HG03045 (cell line): ENCODE data around the gene ANKRD10.
"Not testable (repeated sequence)": the region's sequence is repeated elsewhere in the genome, so short reads cannot be mapped to it uniquely, and the experiment has no call there.

Experiments
- ATAC-seq: cut with Tn5 transposase; IDR thresholded peaks from one replicate; pipeline ENCODE4 v1.9.1; 2021; ENCODE audit warnings: mild to moderate bottlenecking, moderate library complexity; ENCODE audit not compliant: unreplicated experiment

The ANKRD10 gene

DNA sequence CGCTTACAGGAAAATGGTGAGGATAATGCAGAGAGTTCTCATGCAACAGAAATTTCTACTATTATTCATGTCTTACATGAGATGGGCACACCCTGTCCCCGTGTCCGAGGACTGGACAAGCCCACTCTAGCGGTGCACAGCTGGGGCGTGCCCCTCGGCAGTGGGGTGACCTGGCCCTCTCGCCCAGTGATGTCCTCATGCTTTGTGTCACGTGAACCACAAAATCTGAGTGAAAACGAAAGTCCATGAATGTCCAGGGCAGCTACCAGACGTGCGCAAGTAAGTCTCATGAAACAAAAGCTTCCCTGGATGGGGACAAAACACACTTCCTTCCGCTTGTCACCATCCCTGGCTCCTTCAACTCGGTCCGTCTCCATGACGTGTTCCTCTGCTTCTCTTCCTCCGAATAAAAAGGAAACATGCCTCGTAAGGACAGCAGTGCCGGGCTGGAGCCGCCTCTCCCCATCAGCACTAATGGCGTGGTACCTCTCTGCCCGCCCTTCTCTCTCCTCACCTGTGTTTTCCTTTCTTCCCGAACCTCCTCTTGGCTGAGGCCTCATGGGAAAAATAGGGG is 45.6 kb downstream of the ANKRD10 start:
- no peak for ATAC-seq

DNA sequence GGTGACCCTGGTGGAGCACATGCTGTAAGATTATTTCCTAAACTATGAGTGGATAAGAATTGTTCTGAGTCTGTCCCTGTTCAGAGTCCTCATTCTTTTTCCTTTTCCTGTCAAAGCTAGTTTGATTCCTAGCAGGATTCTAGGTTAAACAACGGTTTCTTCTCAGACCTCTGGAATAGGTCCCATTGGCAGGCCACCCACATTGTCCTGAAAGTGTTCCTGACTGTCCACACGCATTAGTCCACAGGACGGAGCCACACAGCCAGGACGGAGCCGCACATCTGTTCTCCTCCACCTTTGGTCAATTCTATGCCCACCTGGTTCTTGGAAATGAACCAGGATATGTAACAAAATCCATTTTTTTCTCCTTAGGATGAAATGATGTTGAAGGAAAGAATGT is 46.1 kb downstream of the ANKRD10 start:
- ATAC-seq, result no peak

GRCh38 chr13:110867380-110867779 is 47.5 kb downstream of the ANKRD10 start:
- ATAC-seq, result no peak

DNA sequence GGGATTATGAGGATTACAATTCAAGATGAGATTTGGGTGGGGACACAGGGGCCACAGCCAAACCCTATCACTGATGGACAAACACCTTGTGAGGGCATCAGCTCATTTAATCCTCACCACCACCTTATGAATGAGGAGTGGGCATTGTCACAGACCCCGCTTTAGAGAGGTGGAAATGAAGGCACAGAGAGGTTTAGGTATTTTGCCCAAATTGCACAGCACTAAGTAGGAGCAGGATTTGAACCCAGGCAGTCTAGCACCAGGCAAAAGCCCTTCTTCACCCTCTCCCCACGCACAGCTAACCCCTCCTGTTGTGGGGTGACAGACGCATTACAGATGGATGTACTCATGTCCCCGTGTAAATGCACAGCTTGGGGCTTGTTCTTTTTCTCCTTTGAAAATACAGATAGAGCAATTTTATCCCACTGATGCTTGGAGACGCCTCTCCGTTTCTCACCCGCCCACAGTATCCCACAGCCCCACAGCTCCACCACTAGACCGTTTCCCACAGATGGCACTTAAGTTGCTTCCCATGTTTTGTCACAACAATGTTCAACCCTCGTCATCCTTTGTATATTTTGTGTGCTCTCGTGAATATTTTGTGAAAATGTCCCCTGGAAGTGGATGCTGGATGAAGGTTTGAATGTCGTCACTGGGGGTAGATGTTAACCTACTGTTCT is 48.2 kb downstream of the ANKRD10 start:
- no peak for ATAC-seq

GRCh38 chr13:110863685-110864084 is 51.2 kb downstream of the ANKRD10 start:
- ATAC-seq, result no peak

GRCh38 chr13:110860983-110861382 is 53.9 kb downstream of the ANKRD10 start:
- no peak for ATAC-seq

GRCh38 chr13:110856942-110857835 is 57.7 kb downstream of the ANKRD10 start:
- no peak for ATAC-seq

- no peak for ATAC-seq
Observed at GRCh38 chr13:110855363-110855762, 59.5 kb downstream of the ANKRD10 start.

- no peak for ATAC-seq
Observed at GRCh38 chr13:110854866-110855265, 60.0 kb downstream of the ANKRD10 start.

DNA sequence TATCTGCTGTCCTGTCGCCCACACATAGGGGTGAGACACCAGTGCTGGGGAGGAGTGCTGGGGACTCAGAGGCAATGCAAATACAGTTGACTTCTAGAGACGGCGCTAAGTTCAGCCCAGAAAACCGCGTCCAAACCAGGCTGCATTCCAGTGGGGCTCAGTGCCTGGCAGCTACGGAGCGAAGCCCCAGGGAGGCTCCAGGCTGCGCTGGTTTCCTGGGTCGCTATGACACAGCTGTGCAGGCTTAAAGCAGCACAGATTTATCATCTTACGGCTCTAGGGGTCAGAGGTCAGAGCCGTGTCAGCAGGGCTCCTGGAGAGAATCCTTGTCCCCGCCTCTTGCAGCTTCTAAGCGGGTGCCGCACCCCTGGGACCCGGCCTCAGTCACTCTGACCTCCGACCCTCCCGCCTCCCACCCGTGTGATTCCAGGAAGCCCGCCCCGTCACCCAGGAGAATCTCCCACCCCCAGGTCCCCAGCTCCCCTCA is 61.6 kb downstream of the ANKRD10 start:
- no peak for ATAC-seq

GRCh38 chr13:110850840-110851239 is 64.0 kb downstream of the ANKRD10 start:
- no peak for ATAC-seq

- no peak for ATAC-seq
Observed at GRCh38 chr13:110850006-110850405, 64.9 kb downstream of the ANKRD10 start.

DNA sequence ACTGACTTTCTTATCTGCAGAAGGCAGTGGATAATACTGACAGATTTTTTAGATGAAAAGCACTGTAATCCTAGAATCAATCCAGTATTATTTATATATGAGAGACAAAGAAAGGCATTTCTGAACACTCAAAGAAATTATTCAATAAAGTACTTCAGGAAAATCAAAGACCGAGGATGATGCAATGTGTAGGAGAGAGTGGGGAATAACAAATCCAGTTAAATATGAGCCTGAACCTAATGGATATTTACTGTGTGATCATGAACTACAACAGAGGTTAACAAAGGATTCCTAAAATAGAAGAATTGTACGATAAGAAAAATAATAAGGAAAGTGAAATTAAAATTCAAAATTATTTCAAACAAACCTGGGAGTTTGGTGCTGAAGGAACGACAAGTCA is 69.3 kb downstream of the ANKRD10 start:
- no peak for ATAC-seq

DNA sequence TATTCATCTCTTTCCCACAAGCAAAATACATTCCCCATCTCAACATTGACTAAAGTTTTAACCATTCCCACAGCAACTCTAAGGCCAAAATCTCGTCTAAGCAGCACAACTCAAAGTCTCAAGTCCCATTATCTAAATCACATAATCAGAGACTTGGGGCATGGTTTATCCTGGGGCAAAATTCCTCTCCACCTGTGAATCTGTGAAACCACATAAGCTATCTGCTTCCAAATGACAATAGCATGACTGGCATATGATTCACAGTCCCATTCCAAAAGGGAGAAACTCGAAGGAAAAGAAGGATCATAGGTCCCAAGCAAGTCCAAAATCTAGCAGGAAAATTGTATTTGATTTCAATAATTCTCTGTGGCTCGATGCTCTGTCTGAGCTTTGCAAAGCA is 73.0 kb downstream of the ANKRD10 start:
- no peak for ATAC-seq

DNA sequence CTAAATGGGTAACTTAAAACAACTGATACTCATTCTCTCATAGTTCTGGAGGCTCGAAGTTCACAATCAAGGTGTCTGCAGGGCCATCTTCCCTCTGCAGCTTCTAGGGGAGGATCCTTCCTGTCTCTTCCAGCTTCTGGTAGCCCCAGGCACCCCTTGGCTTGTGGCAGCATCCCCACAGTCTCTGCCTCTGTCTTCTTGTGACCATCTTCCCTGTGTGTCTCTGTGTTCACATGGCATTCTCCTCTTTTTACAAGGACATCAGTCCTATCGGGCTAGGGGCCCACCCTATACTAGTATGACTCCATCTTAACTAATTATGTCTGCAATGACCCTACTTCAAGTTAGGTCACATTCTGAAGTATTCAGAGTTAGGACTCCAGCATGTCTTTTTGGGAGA is 73.5 kb downstream of the ANKRD10 start:
- ATAC-seq, result no peak

DNA sequence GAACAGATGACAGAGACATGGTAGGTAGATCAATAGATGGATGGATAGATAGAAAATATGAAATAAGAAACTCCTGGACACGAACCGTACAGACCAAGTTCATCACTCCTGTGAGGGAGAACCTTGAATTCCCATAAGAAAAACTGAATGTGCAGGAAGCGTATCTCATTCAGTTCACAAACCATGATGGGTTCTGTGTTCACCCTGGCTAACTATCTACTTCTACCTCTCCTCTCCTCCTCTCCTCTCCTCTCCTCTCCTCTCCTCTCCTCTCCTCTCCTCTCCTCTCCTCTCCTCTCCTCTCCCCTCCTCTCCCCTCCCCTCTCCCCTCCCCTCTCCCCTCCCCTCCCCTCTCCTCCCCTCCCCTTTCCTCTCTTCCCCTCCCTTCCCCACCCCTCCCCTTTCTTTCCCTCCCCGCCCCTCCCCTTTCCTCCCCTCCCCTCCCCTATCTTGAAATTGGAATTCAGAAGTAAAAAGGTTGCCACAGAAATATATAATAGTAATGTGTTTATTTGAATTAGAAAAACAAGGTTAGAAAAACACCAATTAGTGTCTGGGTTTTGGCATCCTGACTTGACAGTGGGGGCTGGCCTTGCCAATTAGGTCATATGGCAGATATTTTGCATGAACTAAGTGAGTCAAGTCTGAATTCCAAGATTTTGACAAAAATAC is 75.9 kb downstream of the ANKRD10 start:
- ATAC-seq, result no peak

GRCh38 chr13:110838116-110838515 is 76.8 kb downstream of the ANKRD10 start:
- no peak for ATAC-seq

GRCh38 chr13:110837397-110838061 is 77.3 kb downstream of the ANKRD10 start:
- not testable (repeated sequence) for ATAC-seq

GRCh38 chr13:110836605-110836903 is 78.3 kb downstream of the ANKRD10 start:
- no peak for ATAC-seq

DNA sequence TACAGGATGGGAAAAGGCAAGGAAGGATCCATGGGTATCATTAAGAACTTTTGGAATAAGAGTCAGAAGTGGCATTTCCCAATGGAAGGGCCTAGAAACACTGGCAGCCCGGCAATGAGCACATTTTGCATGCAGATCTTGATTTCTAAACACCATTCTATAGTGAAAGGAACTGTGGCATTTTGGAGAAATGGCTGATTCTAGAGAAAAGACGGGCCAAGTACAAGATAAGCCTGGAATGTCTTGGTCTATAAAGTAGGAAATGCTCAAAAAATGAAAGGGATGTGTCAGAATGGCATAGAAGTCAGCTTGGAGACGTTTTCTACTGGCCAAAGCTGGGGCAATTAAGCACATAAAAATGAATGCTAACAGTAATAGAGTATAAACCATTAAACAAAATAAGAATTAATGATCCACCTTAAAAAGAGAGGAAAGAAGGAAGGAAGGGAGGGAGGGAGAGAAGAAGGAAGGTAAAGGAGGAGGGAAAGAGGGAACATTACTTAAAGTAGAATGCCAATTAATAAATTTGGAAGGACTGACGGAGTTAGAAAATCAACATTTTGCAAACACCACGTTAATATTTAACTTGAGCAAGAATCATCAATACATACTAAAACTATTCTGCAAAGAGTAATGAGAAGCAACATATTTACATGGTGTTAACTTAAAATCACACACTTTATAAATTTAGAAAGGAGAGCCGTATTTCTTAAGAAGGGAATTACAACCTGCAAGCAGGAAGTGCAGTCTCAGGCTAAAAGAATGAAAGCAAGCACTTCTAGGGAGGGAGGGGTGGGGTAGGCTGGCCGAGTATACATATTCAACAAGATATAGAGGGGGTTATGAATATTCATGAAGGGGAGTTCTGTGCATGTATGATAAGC is 78.9 kb downstream of the ANKRD10 start:
- no peak for ATAC-seq
